Posterior cingulate gyrus (tissue), 11 donors: ENCODE measurements around the gene GSG1L.

ENCODE experiments used
- DNase-seq, 10 donors: peaks; one replicate each; pipeline versions ENCODE4 v3.0.0 to v3.0.0-alpha.2; 2020 to 2021; ENCODE audit warnings: mixed read lengths in 3 of 10
- intact Hi-C: fragments of 100-400 bp; cut with DNase I; formaldehyde crosslinking; loops from one replicate; pipeline ENCODE4 v1.15.1; 2023

Gene GSG1L

GRCh38 chr16:28092721-28093384 is 29.3 kb upstream of the GSG1L start:
- DNase-seq, result peak in 2 of 10 donors; percentile 28 to 59
- intact Hi-C loops, result no loop called here

GRCh38 chr16:28091656-28092055 is 28.1 kb upstream of the GSG1L start:
- intact Hi-C loops, result no loop called here
- DNase-seq, result peak in 2 of 10 donors; percentile 72 to 73

- intact Hi-C loops, result no loop called here
These were observed 27.3 kb upstream of the GSG1L start for GRCh38 chr16:28090646-28091377.

DNA sequence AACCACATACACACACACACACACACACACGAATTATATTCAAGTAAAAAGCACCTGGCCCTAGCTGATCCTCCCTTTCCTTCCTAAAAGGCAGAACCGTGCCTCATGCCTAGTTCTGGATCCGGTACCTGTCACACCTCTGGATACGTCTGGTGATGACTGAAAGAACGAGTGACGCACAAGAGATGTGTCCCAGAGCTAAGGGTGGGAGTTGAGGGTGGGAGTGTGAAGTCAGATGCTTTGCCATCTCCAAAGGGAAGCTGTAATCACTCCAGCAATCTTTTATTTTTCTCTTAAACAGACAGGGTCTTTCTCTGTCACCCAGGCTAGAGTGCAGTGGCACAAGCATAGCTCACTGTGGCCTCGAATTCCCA is 26.5 kb upstream of the GSG1L start:
- intact Hi-C loops, result no loop called here

More at GRCh38 chr16:28090646-28091377, 27.3 kb upstream of the GSG1L start:
- peak in 2 of 10 donors; percentile 62 to 72 for DNase-seq

DNA sequence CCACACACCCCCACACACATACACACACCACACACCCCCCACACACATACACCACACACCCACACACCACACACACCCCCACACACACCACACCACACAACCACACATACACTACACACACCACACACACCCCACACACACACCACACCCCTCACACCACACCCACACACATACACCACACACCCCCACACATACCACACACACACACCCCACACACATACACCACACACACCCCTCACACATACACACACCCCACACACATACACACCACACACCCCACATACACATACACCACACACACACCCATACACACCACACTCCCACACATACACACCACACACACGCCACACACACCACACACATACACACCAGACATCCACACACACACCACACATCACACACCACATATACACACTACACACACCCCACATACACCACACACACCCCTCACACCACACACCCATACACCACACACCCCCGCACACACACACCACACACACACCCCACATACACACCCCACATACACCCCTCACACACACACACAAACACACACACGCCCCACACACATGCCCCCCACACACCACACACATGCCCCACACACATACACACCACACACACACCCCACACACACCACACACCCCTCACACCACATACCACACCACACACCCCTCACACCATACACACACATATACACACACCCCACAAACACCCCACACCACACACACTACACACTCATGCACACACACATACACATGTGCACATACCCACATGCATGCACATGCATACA is 25.9 kb upstream of the GSG1L start:
- intact Hi-C loops, result no loop called here
- DNase-seq, result peak in 2 of 10 donors; percentile 12 to 59

More for the DNA sequence above, 26.5 kb upstream of the GSG1L start:
- DNase-seq, result peak in 1 of 10 donors; percentile 4

GRCh38 chr16:28087675-28088300 is 24.3 kb upstream of the GSG1L start:
- intact Hi-C loops, result no loop called here
- peak in 1 of 10 donors; percentile 51 for DNase-seq

DNA sequence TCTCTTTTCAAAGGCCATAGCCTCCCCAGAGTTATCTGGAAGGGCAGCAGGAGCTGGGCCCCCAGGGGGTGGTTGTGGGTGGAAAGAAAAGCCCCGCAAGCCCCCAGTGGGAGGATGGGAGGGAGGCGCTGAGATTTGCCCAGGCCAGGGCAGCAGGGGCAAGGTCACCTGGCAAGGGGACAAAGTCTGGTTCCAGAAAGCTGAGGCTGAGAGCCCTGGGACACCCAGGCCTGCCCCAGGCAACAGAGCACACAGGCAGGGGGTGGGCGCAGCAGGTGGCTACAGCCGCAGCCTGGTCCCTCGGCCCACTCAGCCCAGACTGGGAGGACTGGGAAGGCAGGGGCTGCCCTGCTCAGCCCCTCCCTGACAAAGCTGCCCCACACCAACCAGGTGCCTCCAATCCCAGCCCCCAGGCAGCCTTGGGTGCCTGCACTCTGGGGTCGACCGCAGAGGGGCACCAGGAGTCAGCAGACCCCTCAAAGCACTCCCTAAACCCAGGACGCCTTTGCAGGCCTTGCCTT is 23.7 kb upstream of the GSG1L start:
- peak in 1 of 10 donors; percentile 69 for DNase-seq
- intact Hi-C loops, result no loop called here

DNA sequence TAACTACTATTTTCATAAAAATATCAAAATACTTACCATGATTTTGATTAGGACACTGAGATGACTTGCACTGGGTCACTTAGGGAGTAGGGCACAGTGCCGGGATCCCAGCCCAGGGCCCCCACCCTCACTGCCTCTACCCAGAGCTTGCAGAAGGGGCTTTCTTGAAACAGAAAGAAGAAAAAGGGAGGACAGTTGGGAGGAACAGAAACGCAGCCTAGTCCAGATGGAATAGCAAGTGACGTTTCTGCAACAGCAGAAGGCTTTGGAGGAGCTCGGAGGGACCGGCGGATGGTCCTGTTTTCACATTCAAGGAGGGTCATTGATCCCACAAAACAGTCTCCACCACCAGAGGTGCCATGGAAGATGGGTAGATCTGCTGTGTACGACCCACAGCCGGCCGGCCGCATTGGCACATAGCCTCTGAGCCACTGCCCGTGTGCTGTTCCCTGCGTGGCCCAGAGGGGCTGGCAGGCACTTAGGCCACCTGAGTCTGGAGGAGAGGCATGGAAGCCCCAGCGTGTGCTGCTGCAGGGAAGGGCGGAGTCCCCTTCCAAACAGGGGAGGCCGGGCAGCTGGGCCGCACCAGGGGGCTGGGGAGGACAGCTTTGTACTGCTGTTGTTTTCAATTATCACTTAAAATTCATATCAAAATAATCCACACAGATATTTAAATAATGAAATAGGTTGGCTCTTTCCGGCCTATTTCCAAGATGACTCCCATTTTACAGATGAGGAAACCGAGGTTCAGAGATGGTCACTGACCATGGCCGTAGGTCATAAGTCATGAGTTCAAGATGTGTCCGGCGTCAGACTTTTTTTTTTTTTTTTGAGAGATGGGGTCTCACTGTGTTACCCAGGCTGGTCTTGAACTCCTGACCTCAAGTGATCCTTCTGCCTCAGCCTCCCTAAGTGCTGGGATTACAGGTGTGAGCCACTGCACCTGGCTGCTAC is 22.9 kb upstream of the GSG1L start:
- DNase-seq, result peak in 1 of 10 donors; percentile 55
- intact Hi-C loops, result no loop called here

- intact Hi-C loops, result no loop called here
- peak in 1 of 10 donors; percentile 22 for DNase-seq
These were observed 22.1 kb upstream of the GSG1L start for GRCh38 chr16:28085389-28086171.

DNA sequence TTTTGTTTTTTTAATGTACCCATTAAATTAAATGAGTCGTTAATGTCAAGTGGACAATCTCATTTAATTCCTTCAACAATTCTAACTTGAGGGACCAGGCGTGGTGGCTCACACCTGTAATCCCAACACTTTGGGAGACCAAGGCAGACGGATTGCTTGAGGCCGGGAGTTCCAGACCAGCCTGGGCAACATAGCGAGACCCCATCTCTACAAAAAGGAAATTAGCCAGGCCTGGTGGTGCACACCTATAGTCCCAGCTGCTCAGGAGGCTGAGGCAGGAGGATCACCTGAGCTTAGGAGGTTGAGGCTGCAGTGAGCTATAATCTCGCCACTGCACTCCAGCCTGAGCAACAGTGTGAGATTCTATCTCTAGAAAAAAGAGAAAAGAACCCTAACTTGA is 20.7 kb upstream of the GSG1L start:
- no peak for DNase-seq
- intact Hi-C loops, result no loop called here

- intact Hi-C loops, result no loop called here
- no peak for DNase-seq
These were observed 19.1 kb upstream of the GSG1L start for GRCh38 chr16:28082624-28083023.

DNA sequence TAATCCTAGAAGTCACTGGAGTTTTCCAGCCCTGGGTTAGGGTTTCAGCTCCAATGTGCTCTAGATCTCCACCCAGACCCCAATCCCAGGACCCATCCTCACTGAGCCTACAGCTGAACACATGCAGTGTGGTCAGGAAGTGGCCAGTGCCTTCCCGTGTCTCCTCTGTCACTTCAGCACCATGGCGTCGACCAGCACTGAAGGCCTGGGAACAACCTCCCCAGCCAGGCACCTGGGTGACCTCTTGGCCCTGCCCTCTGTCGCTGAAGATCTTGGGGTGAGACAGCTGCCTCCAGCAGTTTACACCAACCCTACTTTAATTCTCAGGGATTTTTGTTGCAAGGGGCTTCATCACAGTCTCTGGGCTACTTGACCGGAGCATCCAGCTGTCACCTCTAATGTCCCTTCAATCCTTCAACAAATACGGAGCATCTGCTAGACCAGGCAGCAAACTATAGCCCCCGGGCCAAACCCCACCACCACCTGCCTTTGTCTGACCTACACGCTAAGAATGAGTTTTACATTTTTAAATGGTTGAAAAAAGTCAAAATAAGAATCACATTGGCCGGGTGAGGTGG is 18.0 kb upstream of the GSG1L start:
- intact Hi-C loops, result no loop called here
- DNase-seq, result no peak

GRCh38 chr16:28078261-28078660 is 14.7 kb upstream of the GSG1L start:
- intact Hi-C loops, result no loop called here
- DNase-seq, result no peak

DNA sequence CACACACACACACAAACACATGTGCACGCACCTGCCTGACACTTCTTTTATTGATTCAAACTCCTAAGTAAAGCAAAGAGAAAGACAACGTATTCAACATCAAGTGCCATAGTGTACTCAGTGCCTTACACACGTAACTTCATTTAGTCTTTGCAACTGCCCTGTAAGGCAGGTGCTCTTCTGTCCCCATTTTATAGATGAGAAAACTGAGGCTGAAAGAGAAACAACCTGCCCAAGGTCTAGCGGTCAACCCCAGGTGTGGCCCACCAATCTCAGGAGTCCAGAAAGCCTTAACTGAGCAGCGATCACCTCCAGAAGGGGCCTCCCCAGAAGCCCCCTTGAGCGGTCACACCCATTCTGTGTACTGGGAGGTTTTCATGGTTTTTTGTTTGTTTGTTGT is 10.3 kb upstream of the GSG1L start:
- intact Hi-C loops, result no loop called here

GRCh38 chr16:28072087-28072486 is 8.6 kb upstream of the GSG1L start:
- no peak for DNase-seq
- intact Hi-C loops, result no loop called here

More for the DNA sequence above, 10.3 kb upstream of the GSG1L start:
- DNase-seq, result no peak

GRCh38 chr16:28069971-28070794 is 6.7 kb upstream of the GSG1L start:
- intact Hi-C loops, result loop anchor here (1.0 to 2.0 kb wide), 2 partner anchors 381 to 431 kb away; no protein-coding TSS in a partner anchor
- DNase-seq, result peak in 4 of 10 donors; percentile 34 to 88 (median 73)

DNA sequence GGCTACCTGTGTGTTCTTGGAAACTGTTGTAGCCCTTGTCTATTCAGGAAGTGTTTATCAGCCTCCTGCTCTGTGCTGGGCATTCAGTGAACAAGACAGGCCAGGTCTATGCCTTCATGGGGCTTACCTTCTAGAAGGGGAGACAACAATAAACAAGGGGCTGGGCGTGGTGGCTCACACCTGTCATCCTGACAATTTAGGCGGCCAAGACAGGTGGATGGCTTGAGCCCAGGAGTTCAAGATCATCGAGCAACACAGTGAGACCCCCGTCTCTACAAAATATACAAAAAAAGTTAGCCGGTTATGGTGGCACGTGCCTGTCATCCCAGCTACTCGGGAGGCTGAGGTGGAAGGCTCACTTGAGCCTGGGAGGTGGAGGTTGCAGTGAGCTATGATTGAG is 5.5 kb upstream of the GSG1L start:
- intact Hi-C loops, result no loop called here
- peak in 3 of 10 donors; percentile 27 to 71 (median 70) for DNase-seq
